Activated CD4-positive, alpha-beta memory T cell treated with anti-CD3 and anti-CD28 coated beads for 36 hours (primary cell): ENCODE results near the gene SLC44A3. TPM values are rescaled to one million over a fixed set of nuclear protein-coding genes. Genes with fewer than 3 reads are reported as not detected.
A peak's percentile ranks its signal among the peaks of the same experiment; 100 is the strongest.

Experiments used
- CTCF ChIA-PET: fragments of 350-600 bp; sonication (Branson Sonifier 250); formaldehyde crosslinking; loops from one replicate; lab custom pipeline; 2021; ENCODE audit warnings: antibody characterized with exemption, inconsistent platforms; lab: Charles Lee
- POLR2A ChIA-PET: fragments of 350-600 bp; sonication (Branson Sonifier 250); formaldehyde crosslinking; loops from one replicate; lab custom pipeline; 2021; ENCODE audit warnings: antibody characterized with exemption; lab: Charles Lee
- DNase-seq: peaks from one replicate; pipeline ENCODE4 v3.0.0-alpha.2; 2020
- H3K27ac Mint-ChIP-seq: one replicate; pipeline ENCODE4 v1.8.0; 2021; ENCODE audit warnings: mixed read lengths
- H3K27me3 Mint-ChIP-seq: one replicate; pipeline ENCODE4 v1.8.0; 2021; ENCODE audit warnings: mixed read lengths
- H3K36me3 Mint-ChIP-seq: one replicate; pipeline ENCODE4 v1.8.0; 2021; ENCODE audit warnings: mixed read lengths
- H3K4me1 Mint-ChIP-seq: one replicate; pipeline ENCODE4 v1.8.0; 2021; ENCODE audit warnings: low read depth, mixed read lengths
- H3K4me3 Mint-ChIP-seq: one replicate; pipeline ENCODE4 v1.8.0; 2021; ENCODE audit warnings: mild to moderate bottlenecking, mixed read lengths
- H3K9me3 Mint-ChIP-seq: one replicate; pipeline ENCODE4 v1.8.0; 2021; ENCODE audit warnings: mixed read lengths
- intact Hi-C: fragments of 100-400 bp; cut with micrococcal nuclease; formaldehyde crosslinking; loops from one replicate; pipeline ENCODE4 v1.15.1; 2023
- total RNA-seq, 2 experiments: library from RNA; stranded (reverse); gene quantifications; one replicate each; pipeline ENCODE4 v1.2.3, GENCODE V29; 2021

Gene SLC44A3
- total RNA-seq, 2 experiments from 2014 or later: 0.10 to 0.21 TPM

DNA sequence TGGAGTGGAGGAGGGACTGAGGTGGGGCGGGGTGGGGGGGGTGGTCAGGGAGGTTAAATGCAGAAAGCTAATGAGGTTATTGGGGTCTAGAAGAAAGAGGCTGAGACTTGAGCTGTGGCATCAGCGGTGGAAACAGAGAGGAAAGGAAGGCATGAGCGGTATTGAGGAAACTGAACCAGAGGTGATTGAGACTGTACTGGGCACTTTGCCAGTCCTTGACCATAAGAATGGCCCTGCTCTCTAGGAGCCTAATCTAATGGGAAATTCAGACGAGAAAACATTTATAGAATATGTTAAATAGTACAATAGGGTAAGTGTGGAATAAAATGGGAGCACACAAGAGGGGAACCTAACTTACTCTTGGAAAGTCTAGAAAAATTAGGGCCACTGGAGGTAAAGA lies 23.7 kb downstream of the SLC44A3 start:
- Mint-ChIP-seq H3K9me3 (no peaks in the 10 kb centered on the region), H3K27ac (no peak overlapping the region), H3K27me3 (peaks cover 10% of the 10 kb centered on the region), H3K4me3 (no peak overlapping the region), H3K36me3 (no peaks in the 10 kb centered on the region), H3K4me1 (peaks cover 3% of the 10 kb centered on the region)
- ChIA-PET CTCF (interaction anchor here (1.5 kb wide), 1 partner anchor 199 kb away, joined by 4 read pairs; no protein-coding TSS in a partner anchor), POLR2A (no interaction called here)
- no peak for DNase-seq
- intact Hi-C loops: no loop called here

DNA sequence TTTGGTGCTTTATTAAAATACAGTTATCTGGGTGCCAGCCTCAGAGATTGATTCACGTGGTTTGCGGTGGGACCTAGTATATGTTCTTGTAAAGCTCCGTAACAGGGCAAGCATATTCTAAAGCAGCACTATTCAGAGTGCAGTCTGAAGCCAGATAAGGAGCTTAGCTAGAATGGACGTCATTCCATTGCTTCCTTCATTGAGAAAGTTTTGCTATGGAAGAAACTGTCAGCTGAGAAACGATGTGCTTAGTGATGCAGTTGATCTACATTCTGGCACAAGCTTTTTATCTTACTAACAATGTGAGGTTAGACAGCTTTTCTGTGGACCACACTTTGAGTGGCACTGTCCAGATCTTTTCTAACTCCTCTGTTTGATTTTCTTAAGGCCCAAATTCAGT lies 26.2 kb downstream of the SLC44A3 start:
- peaks cover 3% of the 10 kb centered on the region for H3K4me1 Mint-ChIP-seq
- intact Hi-C loops: no loop called here
- H3K27me3 Mint-ChIP-seq: peaks cover 10% of the 10 kb centered on the region
- no peaks in the 10 kb centered on the region for H3K9me3 Mint-ChIP-seq
- CTCF ChIA-PET: interaction anchor here (1.1 kb wide), 1 partner anchor 8 kb away, joined by 5 read pairs; no protein-coding TSS in a partner anchor
- H3K4me3 Mint-ChIP-seq: no peak overlapping the region
- no peak overlapping the region for H3K27ac Mint-ChIP-seq
- POLR2A ChIA-PET: no interaction called here
- DNase-seq: no peak
- H3K36me3 Mint-ChIP-seq: no peaks in the 10 kb centered on the region

DNA sequence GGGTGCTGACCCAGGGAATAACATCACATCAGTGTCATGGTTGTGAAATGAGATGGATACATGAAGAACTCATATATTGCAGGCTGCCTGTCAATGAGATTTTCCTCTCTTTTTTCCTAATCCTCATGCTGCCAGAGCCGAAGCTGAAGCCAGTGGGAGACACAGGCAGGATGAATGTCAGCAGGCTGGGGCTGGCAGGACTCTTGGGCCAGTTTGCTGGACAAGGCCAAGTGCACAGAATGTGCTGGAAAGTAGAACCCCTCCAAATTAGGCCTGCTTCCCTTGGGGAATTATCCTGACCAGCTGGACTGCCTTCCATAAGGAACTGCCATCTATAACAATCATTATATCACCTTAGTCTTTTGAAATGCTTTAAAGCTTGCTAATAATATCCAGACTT lies 31.4 kb downstream of the SLC44A3 start:
- no peaks in the 10 kb centered on the region for H3K27me3 Mint-ChIP-seq
- no peak overlapping the region for H3K4me3 Mint-ChIP-seq
- intact Hi-C loops: no loop called here
- H3K9me3 Mint-ChIP-seq: no peaks in the 10 kb centered on the region
- DNase-seq: no peak
- no peaks in the 10 kb centered on the region for H3K4me1 Mint-ChIP-seq
- POLR2A ChIA-PET: no interaction called here
- no peak overlapping the region for H3K27ac Mint-ChIP-seq
- H3K36me3 Mint-ChIP-seq: no peaks in the 10 kb centered on the region
- CTCF ChIA-PET: interaction anchor here (7.7 kb wide), 1 partner anchor 193 kb away, joined by 180 read pairs; no protein-coding TSS in a partner anchor

DNA sequence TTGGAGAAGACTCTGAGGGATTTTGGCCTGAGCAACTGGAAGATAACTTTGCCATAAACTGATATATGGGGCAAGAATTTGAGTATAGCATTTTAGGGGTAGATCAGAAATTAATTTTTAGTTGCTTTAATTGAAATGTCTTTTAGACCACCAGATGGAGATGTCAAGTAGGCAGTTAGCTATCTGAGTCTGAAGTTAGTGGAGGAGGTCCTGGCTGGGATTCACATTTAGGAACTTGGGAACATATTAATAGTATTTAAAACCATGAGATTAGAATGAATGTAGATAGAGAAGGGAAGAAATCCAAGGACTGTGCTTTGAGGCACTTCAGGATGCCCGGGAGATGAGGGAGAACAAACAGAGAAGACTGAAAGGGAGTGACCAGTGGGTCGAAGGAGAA lies 32.6 kb downstream of the SLC44A3 start:
- Mint-ChIP-seq H3K4me1 (no peaks in the 10 kb centered on the region), H3K27ac (no peak overlapping the region), H3K9me3 (no peaks in the 10 kb centered on the region), H3K36me3 (no peaks in the 10 kb centered on the region), H3K4me3 (no peak overlapping the region), H3K27me3 (no peaks in the 10 kb centered on the region)
- ChIA-PET CTCF (interaction anchor here (2.9 to 7.7 kb wide), 3 partner anchors 188 to 381 kb away, joined by 25 to 180 read pairs (median 48); partner anchors contain the start of gene RWDD3), POLR2A (no interaction called here)
- intact Hi-C loops: no loop called here
- no peak for DNase-seq

DNA sequence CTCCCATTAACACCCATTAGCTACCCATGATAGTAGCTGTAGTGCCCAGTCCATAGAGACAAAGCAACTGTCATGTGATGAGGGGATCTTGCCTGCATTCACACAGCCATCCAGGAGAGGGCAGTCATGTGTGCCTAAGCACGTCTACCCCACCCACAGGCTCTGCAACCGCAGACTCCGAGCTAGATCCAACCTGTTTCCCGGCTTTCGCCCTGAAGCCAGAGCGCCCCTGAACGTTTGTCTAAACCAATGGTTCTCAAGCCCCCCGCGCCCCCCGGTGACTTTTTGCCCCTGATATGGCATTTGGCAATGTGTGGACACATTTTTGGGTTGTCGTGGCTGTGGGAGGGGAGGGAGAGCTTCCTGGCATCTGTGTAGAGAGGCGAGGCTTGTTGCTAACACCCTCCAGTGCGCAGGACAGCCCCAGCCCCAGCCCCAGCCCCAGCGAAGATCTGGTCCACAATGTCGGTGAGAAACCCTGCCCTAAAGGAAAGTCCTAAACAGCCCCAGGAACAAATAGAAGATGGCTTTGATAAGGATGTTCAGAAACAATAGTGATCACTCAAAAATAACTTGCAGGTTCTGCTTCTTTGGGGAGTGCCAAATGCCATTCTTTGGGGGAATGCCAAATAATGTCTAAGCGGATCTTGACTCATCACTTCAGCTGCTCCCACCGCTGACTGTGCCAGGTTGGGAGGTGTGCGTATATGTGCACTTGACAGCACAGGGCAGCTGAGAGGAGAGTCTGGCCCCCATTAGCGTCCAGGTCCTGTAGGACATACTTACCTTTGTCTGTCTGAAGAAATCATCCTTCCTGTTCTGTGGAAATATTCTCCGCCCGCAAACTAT lies 34.5 kb downstream of the SLC44A3 start:
- intact Hi-C loops: loop anchor here (1.0 to 2.0 kb wide), 3 partner anchors 189 to 380 kb away; partner anchors contain the start of genes RWDD3 and TLCD4

DNA sequence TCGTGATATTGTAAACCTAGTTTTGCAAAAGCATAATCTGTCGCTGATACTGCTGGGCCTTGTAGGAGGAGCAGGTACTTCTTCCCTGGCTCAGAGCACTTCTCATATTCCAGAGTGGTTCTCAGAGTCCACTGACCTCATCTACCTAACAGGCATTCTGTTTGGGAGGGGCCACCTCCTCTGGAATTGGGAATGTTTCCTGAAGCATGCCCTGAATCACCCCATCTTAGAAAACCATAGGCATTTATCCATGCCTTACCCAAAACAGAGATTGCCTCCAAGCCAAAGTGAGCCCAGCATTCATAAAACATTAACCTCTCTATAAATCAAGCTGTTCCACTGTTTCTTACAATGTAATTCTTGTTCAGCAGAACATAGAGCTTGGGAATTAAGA lies 35.1 kb downstream of the SLC44A3 start:
- no peak overlapping the region for H3K4me3 Mint-ChIP-seq
- no peak overlapping the region for H3K27ac Mint-ChIP-seq
- no peaks in the 10 kb centered on the region for H3K9me3 Mint-ChIP-seq
- intact Hi-C loops: loop anchor here (2.0 kb wide), 1 partner anchor 261 kb away; the partner anchor contains the start of gene TLCD4
- no peaks in the 10 kb centered on the region for H3K4me1 Mint-ChIP-seq
- no peak for DNase-seq
- H3K27me3 Mint-ChIP-seq: peaks cover 1% of the 10 kb centered on the region
- POLR2A ChIA-PET: no interaction called here
- CTCF ChIA-PET: interaction anchor here (0.6 to 7.7 kb wide), 22 partner anchors 9 to 564 kb away, joined by 3 to 180 read pairs (median 5); partner anchors contain the start of gene RWDD3
- no peaks in the 10 kb centered on the region for H3K36me3 Mint-ChIP-seq

More for the DNA sequence above, 34.5 kb downstream of the SLC44A3 start:
- Mint-ChIP-seq H3K4me1 (no peaks in the 10 kb centered on the region), H3K27ac (no peak overlapping the region), H3K36me3 (no peaks in the 10 kb centered on the region), H3K4me3 (no peak overlapping the region), H3K27me3 (peaks cover 1% of the 10 kb centered on the region), H3K9me3 (no peaks in the 10 kb centered on the region)
- DNase-seq: peak; percentile 86
- POLR2A ChIA-PET: no interaction called here
- CTCF ChIA-PET: interaction anchor here (0.6 to 7.7 kb wide), 48 partner anchors 8 to 1377 kb away, joined by 3 to 180 read pairs (median 4); partner anchors contain the start of genes ALG14, RWDD3 and TLCD4

DNA sequence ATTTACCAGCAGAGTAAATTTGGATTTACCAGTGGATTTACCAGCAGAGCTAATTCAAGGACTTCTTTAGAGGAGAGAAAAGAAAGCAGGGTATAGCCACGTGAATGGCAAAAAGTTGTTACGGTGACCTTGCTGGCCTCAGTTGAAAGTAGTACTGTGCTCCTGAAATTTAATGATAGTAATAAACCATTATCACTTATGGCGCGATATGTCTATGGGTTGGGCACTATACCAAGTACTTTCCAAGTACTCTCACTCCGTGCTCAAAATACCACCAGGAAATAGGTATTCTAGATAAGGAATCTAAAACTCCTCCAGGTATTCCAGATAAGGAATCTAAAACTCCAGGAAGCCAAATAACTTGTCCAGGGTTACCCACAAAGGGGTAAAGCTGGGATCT lies 35.8 kb downstream of the SLC44A3 start:
- Mint-ChIP-seq H3K9me3 (no peaks in the 10 kb centered on the region), H3K4me1 (no peaks in the 10 kb centered on the region), H3K4me3 (no peak overlapping the region), H3K27me3 (peaks cover 1% of the 10 kb centered on the region), H3K36me3 (no peaks in the 10 kb centered on the region), H3K27ac (no peak overlapping the region)
- CTCF ChIA-PET: interaction anchor here (0.6 to 7.7 kb wide), 7 partner anchors 18 to 378 kb away, joined by 3 to 180 read pairs (median 5); partner anchors contain the start of gene RWDD3
- POLR2A ChIA-PET: no interaction called here
- intact Hi-C loops: no loop called here
- no peak for DNase-seq

DNA sequence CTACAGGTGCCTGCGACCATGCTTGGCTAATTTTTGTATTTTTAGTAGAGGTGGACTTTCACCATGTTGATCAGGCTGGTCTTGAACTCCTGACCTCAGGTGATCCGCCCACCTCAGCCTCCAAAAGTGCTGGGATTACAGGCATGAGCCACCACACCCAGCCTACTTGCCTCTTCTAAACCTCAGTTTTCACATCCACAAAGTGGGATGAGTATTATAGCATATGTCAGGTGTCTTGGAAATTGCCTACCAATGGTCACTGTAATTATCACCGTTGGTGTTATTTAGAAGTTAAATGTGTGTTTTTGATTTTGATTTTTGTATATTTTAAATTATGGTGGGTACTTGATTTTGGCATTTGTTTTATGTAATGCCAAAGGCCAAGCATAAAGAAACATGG lies 36.7 kb downstream of the SLC44A3 start:
- H3K4me1 Mint-ChIP-seq: no peaks in the 10 kb centered on the region
- no peak overlapping the region for H3K4me3 Mint-ChIP-seq
- ChIA-PET CTCF (interaction anchor here (1.3 to 7.7 kb wide), 4 partner anchors 26 to 377 kb away, joined by 3 to 180 read pairs (median 18); partner anchors contain the start of gene RWDD3), POLR2A (no interaction called here)
- H3K36me3 Mint-ChIP-seq: no peaks in the 10 kb centered on the region
- peaks cover 1% of the 10 kb centered on the region for H3K27me3 Mint-ChIP-seq
- intact Hi-C loops: no loop called here
- H3K9me3 Mint-ChIP-seq: no peaks in the 10 kb centered on the region
- H3K27ac Mint-ChIP-seq: no peak overlapping the region
- DNase-seq: no peak

DNA sequence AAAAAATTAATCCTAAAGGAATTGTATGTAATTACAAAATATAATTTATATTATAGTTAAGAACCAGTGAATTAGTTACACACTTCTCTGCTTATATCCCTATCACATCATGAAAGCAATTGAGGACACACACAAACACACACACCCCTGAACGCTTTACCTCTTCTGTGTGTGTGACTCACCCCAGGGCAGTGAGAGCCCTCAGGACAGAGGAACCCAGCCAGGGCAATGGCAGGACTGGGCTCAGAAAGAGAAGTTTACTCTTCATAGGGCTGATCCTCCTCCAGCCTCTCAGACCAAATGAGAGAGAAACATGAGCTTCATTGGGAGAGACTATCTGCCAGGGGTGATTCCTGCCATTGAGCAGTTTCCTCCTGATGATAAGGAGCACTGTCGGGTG lies 38.1 kb downstream of the SLC44A3 start:
- Mint-ChIP-seq H3K27me3 (peaks cover 1% of the 10 kb centered on the region), H3K9me3 (no peaks in the 10 kb centered on the region), H3K36me3 (no peaks in the 10 kb centered on the region), H3K4me3 (no peak overlapping the region), H3K27ac (no peak overlapping the region), H3K4me1 (no peaks in the 10 kb centered on the region)
- ChIA-PET POLR2A (no interaction called here), CTCF (no interaction called here)
- intact Hi-C loops: no loop called here
- no peak for DNase-seq

DNA sequence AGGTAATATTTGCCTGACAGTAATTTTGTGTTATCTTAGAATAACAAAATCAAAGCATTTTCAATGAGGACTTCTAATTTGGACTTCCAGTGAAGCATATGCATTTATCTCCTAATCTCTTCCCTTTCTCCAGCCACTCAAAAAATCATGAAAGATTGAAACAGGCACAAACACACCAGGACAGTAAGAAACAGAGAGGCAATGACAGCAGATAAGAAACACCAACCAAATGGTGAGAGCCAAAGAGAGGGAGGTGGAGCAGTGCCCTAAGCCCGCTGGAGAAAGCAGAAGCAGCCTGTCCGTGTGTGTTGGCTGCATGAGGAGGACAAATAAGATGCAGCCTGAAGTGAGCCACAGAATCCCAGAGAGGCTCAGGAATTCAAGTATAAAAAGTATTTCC lies 39.0 kb downstream of the SLC44A3 start:
- no peaks in the 10 kb centered on the region for H3K4me1 Mint-ChIP-seq
- POLR2A ChIA-PET: no interaction called here
- no peaks in the 10 kb centered on the region for H3K9me3 Mint-ChIP-seq
- CTCF ChIA-PET: interaction anchor here (1.0 to 1.3 kb wide), 2 partner anchors 184 to 186 kb away, joined by 3 to 4 read pairs; no protein-coding TSS in a partner anchor
- intact Hi-C loops: no loop called here
- no peak overlapping the region for H3K4me3 Mint-ChIP-seq
- H3K36me3 Mint-ChIP-seq: no peaks in the 10 kb centered on the region
- peaks cover 1% of the 10 kb centered on the region for H3K27me3 Mint-ChIP-seq
- DNase-seq: no peak
- no peak overlapping the region for H3K27ac Mint-ChIP-seq

DNA sequence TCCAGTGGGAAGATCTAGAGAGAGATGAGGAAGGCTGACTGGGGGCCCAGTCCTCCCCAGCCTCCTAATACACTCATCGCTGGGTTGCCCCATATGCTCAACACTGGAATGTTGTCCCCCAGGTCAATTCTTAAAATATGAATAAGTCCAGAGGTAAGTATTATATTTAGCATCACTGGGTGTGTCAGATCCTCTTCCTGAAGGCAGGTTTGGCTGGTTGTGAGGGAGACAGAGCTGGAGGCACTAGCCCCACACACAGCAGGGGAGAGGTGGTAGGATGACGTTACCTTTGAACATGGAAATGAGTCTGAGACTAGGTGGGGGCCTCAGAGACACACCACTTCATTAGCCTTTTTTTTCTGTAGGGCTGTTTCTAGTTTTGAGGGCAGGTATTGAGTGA lies 42.6 kb downstream of the SLC44A3 start:
- H3K4me3 Mint-ChIP-seq: no peak overlapping the region
- no peaks in the 10 kb centered on the region for H3K4me1 Mint-ChIP-seq
- POLR2A ChIA-PET: no interaction called here
- no peak for DNase-seq
- H3K36me3 Mint-ChIP-seq: no peaks in the 10 kb centered on the region
- H3K9me3 Mint-ChIP-seq: no peaks in the 10 kb centered on the region
- H3K27me3 Mint-ChIP-seq: peaks cover 1% of the 10 kb centered on the region
- CTCF ChIA-PET: interaction anchor here (1.7 to 4.3 kb wide), 2 partner anchors 8 to 181 kb away, joined by 5 to 38 read pairs; no protein-coding TSS in a partner anchor
- H3K27ac Mint-ChIP-seq: no peak overlapping the region
- intact Hi-C loops: no loop called here

DNA sequence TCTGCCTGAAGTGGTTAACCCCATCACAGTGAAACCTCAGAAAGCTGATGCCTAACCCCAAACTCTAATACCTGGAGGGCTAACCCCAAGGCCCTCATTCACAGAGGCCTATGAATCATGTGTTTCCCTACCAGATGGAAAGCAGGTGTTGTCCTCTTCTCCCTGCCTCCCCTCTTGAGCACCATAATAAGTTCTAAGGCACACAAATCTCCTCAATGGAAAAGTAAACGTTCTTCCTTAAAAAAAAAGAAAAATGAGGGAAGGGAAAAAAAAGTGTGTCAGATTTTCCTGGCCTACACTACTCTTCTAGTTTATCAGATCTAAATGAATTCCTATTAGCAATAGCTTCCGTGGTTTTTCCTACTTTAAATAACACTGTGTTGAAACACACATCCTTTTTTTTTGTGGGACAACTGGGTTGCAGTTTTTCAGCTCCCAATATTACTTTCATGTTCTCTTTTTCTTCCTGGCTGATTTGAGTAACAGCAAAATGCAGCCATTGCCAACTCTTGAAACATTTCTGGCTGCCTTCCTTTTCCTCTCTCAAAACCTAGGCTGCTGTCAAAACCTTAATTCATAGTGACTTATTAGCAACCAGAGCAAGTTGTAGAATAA lies 43.2 kb downstream of the SLC44A3 start:
- H3K9me3 Mint-ChIP-seq: no peaks in the 10 kb centered on the region
- H3K36me3 Mint-ChIP-seq: no peaks in the 10 kb centered on the region
- POLR2A ChIA-PET: no interaction called here
- H3K27ac Mint-ChIP-seq: no peak overlapping the region
- CTCF ChIA-PET: interaction anchor here (3.4 to 4.3 kb wide), 2 partner anchors 9 to 180 kb away, joined by 17 to 38 read pairs; no protein-coding TSS in a partner anchor
- H3K4me1 Mint-ChIP-seq: no peaks in the 10 kb centered on the region
- H3K27me3 Mint-ChIP-seq: no peaks in the 10 kb centered on the region
- DNase-seq: no peak
- intact Hi-C loops: no loop called here
- H3K4me3 Mint-ChIP-seq: no peak overlapping the region
